D721Med (cell line): ENCODE measurements around the gene TFEB.

Experiments used
- DNase-seq: peaks from one replicate; pipeline ENCODE4 v3.0.0; 2011; ENCODE audit warnings: low spot score; ENCODE audit not compliant: insufficient read length
- FAIRE-seq: peaks from 2 replicates; lab custom pipeline; 2011; peaks lifted over from hg19 to GRCh38; lab: Jason Lieb, UNC
- CTCF ChIP-seq: IDR thresholded peaks from 2 replicates; pipeline ENCODE4 v1.5.1; 2012; ENCODE audit warnings: mild to moderate bottlenecking, control low read depth; ENCODE audit not compliant: insufficient read depth; ENCODE audit errors: missing control alignments

The TFEB gene

GRCh38 chr6:41657131-41658094 lies 78.0 kb downstream of the TFEB start:
- DNase-seq (no peak), FAIRE-seq (no peak)
- TF ChIP-seq CTCF = no peak

- no peak for TF ChIP-seq CTCF
- FAIRE-seq (no peak), DNase-seq (no peak)
These were observed 79.3 kb downstream of the TFEB start for GRCh38 chr6:41656002-41656691.

GRCh38 chr6:41655646-41656001 lies 79.8 kb downstream of the TFEB start:
- FAIRE-seq = no peak
- DNase-seq = no peak
- TF ChIP-seq CTCF = no peak

GRCh38 chr6:41655176-41655575 lies 80.2 kb downstream of the TFEB start:
- no peak for TF ChIP-seq CTCF
- FAIRE-seq (no peak), DNase-seq (no peak)

- FAIRE-seq (no peak), DNase-seq (no peak)
- TF ChIP-seq CTCF = no peak
These were observed 80.7 kb downstream of the TFEB start for GRCh38 chr6:41654698-41655151.

GRCh38 chr6:41654151-41654697 lies 81.2 kb downstream of the TFEB start:
- FAIRE-seq (no peak), DNase-seq (no peak)
- no peak for TF ChIP-seq CTCF
